Panc1 (cell line): Measurements from ENCODE around the gene SSBP2. TPM values are rescaled to one million over a fixed set of nuclear protein-coding genes. Genes with fewer than 3 reads are reported as not detected.

Source experiments
- ATAC-seq: fragments of 200-7000 bp; cut with Tn5 transposase; 2 replicates; pipeline ENCODE4 v1.9.1; 2020; ENCODE audit warnings: mild to moderate bottlenecking, moderate library complexity
- BruUV-seq: library from RNA; stranded (reverse); fragments of 400-500 nt; replicated peaks from 2 replicates; lab custom pipeline; 2021; lab: Mats Ljungman, UMichigan
- CTCF ChIA-PET: fragments of 300-600 bp; sonication (Branson Sonifier 250); formaldehyde crosslinking; loops from one replicate; lab custom pipeline; 2022; ENCODE audit warnings: antibody characterized with exemption; lab: Charles Lee
- POLR2A ChIA-PET: fragments of 300-600 bp; sonication (Branson Sonifier 250); formaldehyde crosslinking; loops from one replicate; lab custom pipeline; 2022; ENCODE audit warnings: antibody characterized with exemption; lab: Charles Lee
- DNase-seq: peaks from one replicate; pipeline ENCODE4 v3.0.0-alpha.2; 2010; ENCODE audit warnings: low read depth, low spot score
- H3K27ac ChIP-seq: 2 replicates; pipeline ENCODE4 v1.5.1; 2011; ENCODE audit warnings: mild to moderate bottlenecking, low read length, inconsistent platforms
- H3K27me3 ChIP-seq: fragments of 200-500 bp; sonication (Bioruptor generic); 2 replicates; pipeline ENCODE4 v1.6.0; 2014; ENCODE audit warnings: low read length, inconsistent platforms; ENCODE audit not compliant: control insufficient read depth, insufficient read depth
- H3K36me3 ChIP-seq: fragments of 200-500 bp; sonication (Bioruptor generic); 2 replicates; pipeline ENCODE4 v1.5.1; 2014; ENCODE audit warnings: inconsistent platforms, mild to moderate bottlenecking, low read length, moderate library complexity; ENCODE audit not compliant: control insufficient read depth, insufficient read depth
- H3K4me1 ChIP-seq: 2 replicates; pipeline ENCODE4 v1.5.1; 2011; ENCODE audit warnings: inconsistent platforms, mild to moderate bottlenecking, low read length, moderate library complexity; ENCODE audit not compliant: control insufficient read depth, insufficient read depth
- H3K4me3 ChIP-seq, 2 experiments: 2 replicates each; pipeline ENCODE4 v1.5.1; 2011 to 2012; ENCODE audit warnings: low read depth in 2 of 2, low read length in 2 of 2, mild to moderate bottlenecking in 2 of 2, inconsistent platforms in 1 of 2, moderate library complexity in 1 of 2
- H3K9me3 ChIP-seq: fragments of 200-500 bp; sonication (Bioruptor generic); 2 replicates; pipeline ENCODE4 v1.5.1; 2014; ENCODE audit warnings: low read depth, mild to moderate bottlenecking, inconsistent platforms, low read length, moderate library complexity; ENCODE audit not compliant: control insufficient read depth, insufficient read depth
- CTCF ChIP-seq: fragments of 450-650 bp; IDR thresholded peaks from 2 replicates; pipeline ENCODE4 v1.5.1; 2017; ENCODE audit warnings: mild to moderate bottlenecking
- POLR2AphosphoS5 ChIP-seq: IDR thresholded peaks from 2 replicates; pipeline ENCODE4 v1.6.1; 2012; ENCODE audit warnings: mild to moderate bottlenecking, low read depth, low read length, moderate library complexity
- REST ChIP-seq, 2 experiments: IDR thresholded peaks; 2 replicates each; pipeline ENCODE4 v1.6.1; 2011 to 2012; ENCODE audit warnings: low read depth in 2 of 2, control low read depth in 1 of 2, low read length in 1 of 2, mild to moderate bottlenecking in 1 of 2, moderate library complexity in 1 of 2; ENCODE audit not compliant: insufficient read depth in 1 of 2
- SIN3A ChIP-seq: IDR thresholded peaks from 2 replicates; pipeline ENCODE4 v1.6.1; 2012; ENCODE audit warnings: low read depth, mild to moderate bottlenecking, low read length, moderate library complexity, borderline replicate concordance; ENCODE audit not compliant: insufficient read depth
- TCF7L2 ChIP-seq: IDR thresholded peaks from 2 replicates; pipeline ENCODE4 v1.6.1; 2011; ENCODE audit warnings: mild to moderate bottlenecking, low read depth, low read length, inconsistent platforms
- in situ Hi-C: cut with HindIII; loops from 2 replicates; pipeline ENCODE4 v1.10.0; 2016; ENCODE audit warnings: low sequenced_read_pairs, low pct_unique_long_range_greater_than_20kb
- intact Hi-C: fragments of 100-400 bp; cut with micrococcal nuclease; formaldehyde crosslinking; loops from one replicate; pipeline ENCODE4 v1.10.0; 2022; ENCODE audit not compliant: unreplicated experiment
- total RNA-seq: library from RNA; stranded (reverse); gene quantifications from one replicate; pipeline ENCODE4 v1.2.1, GENCODE V29; 2021; ENCODE audit not compliant: unreplicated experiment

The SSBP2 gene
- total RNA-seq, 1 experiment from 2014 or later = 16.3 TPM

GRCh38 chr5:81650987-81651386 is 99.9 kb downstream of the SSBP2 start:
- Histone ChIP-seq H3K27me3 (no peaks in the 10 kb centered on the region), H3K9me3 (no peaks in the 10 kb centered on the region), H3K36me3 (no peaks in the 10 kb centered on the region), H3K4me3 (no peak overlapping the region), H3K27ac (no peak overlapping the region), H3K4me1 (no peaks in the 10 kb centered on the region)
- intact Hi-C loops (no loop called here), in situ Hi-C loops (no loop called here)
- BruUV-seq = no TSS peak
- ATAC-seq (no peak), DNase-seq (no peak)
- ChIA-PET CTCF (no interaction called here), POLR2A (no interaction called here)
- no peak for TF ChIP-seq CTCF
- TF ChIP-seq REST (IDR thresholded peaks at IDR 0.05; ENCODE audit: insufficient read depth in 1 of 2, low read depth in 2 of 2, low read length in 1 of 2) = no peak
- no peak for TF ChIP-seq POLR2AphosphoS5
- no peak for TF ChIP-seq TCF7L2
- no peak for TF ChIP-seq SIN3A

GRCh38 chr5:81646469-81646995 is 104.4 kb downstream of the SSBP2 start:
- in situ Hi-C loops (no loop called here), intact Hi-C loops (no loop called here)
- H3K9me3 ChIP-seq = no peaks in the 10 kb centered on the region
- ATAC-seq = no peak
- H3K4me1 ChIP-seq = no peaks in the 10 kb centered on the region
- TF ChIP-seq SIN3A (no peak), REST (IDR thresholded peaks at IDR 0.05; ENCODE audit: insufficient read depth in 1 of 2, low read depth in 2 of 2, low read length in 1 of 2) (no peak), POLR2AphosphoS5 (no peak), CTCF (no peak), TCF7L2 (no peak)
- no TSS peak for BruUV-seq
- H3K4me3 ChIP-seq = no peak overlapping the region
- POLR2A ChIA-PET = no interaction called here
- CTCF ChIA-PET = no interaction called here
- H3K27ac ChIP-seq = no peak overlapping the region
- no peaks in the 10 kb centered on the region for H3K36me3 ChIP-seq
- no peaks in the 10 kb centered on the region for H3K27me3 ChIP-seq
- DNase-seq = no peak
